Endodermal cell (in vitro differentiated cells): Measurements from ENCODE around the gene PLEKHA1. TPM values are rescaled to one million over a fixed set of nuclear protein-coding genes. Genes with fewer than 3 reads are reported as not detected.

ENCODE experiments used
- DNase-seq: peaks from one replicate; pipeline ENCODE4 v3.0.0-alpha.2; 2017
- H3K27ac ChIP-seq: 2 replicates; pipeline ENCODE4 v1.5.1; 2013; ENCODE audit warnings: mild to moderate bottlenecking, low read depth, low read length, moderate library complexity
- H3K27me3 ChIP-seq: 2 replicates; pipeline ENCODE4 v1.6.1; 2013; ENCODE audit warnings: mild to moderate bottlenecking, low read length, moderate library complexity; ENCODE audit not compliant: insufficient read depth, control insufficient read depth, poor library complexity, severe bottlenecking
- H3K36me3 ChIP-seq: 2 replicates; pipeline ENCODE4 v1.7.0; 2013; ENCODE audit warnings: mild to moderate bottlenecking, low read length, moderate library complexity; ENCODE audit not compliant: control insufficient read depth, insufficient read depth
- H3K4me1 ChIP-seq: one replicate; pipeline ENCODE4 v1.7.0; 2013; ENCODE audit warnings: low read length; ENCODE audit not compliant: control insufficient read depth, insufficient read depth
- H3K4me3 ChIP-seq: 2 replicates; pipeline ENCODE4 v1.5.1; 2013; ENCODE audit warnings: mild to moderate bottlenecking, low read length, moderate library complexity
- H3K9ac ChIP-seq: 2 replicates; pipeline ENCODE4 v1.6.1; 2013; ENCODE audit warnings: mild to moderate bottlenecking, low read length, moderate library complexity; ENCODE audit not compliant: poor library complexity, severe bottlenecking; ENCODE audit errors: extremely low read depth
- H3K9me3 ChIP-seq: 2 replicates; pipeline ENCODE4 v1.6.1; 2013; ENCODE audit warnings: mild to moderate bottlenecking, low read length, moderate library complexity; ENCODE audit not compliant: control insufficient read depth
- H3K27ac Mint-ChIP-seq: 2 replicates; pipeline ENCODE4 v1.8.0; 2020; ENCODE audit warnings: mixed read lengths
- H3K27me3 Mint-ChIP-seq: 2 replicates; pipeline ENCODE4 v1.8.0; 2021; ENCODE audit warnings: mild to moderate bottlenecking, mixed read lengths; ENCODE audit not compliant: insufficient read depth
- H3K36me3 Mint-ChIP-seq: 2 replicates; pipeline ENCODE4 v1.8.0; 2020; ENCODE audit warnings: low read depth, mixed read lengths
- H3K4me1 Mint-ChIP-seq: 2 replicates; pipeline ENCODE4 v1.8.0; 2020; ENCODE audit warnings: mixed read lengths
- H3K4me3 Mint-ChIP-seq: 2 replicates; pipeline ENCODE4 v1.8.0; 2020; ENCODE audit warnings: mild to moderate bottlenecking, moderate library complexity, mixed read lengths
- H3K9me3 Mint-ChIP-seq: 2 replicates; pipeline ENCODE4 v1.8.0; 2020; ENCODE audit warnings: mild to moderate bottlenecking, mixed read lengths
- CTCF ChIP-seq: fragments of 200-600 bp; sonication (generic); conservative IDR thresholded peaks from 2 replicates; pipeline ENCODE4 v1.5.0; 2021; ENCODE audit warnings: antibody characterized with exemption, mild to moderate bottlenecking
- WGBS, 2 experiments: methylation state at CpG; one replicate each; pipeline versions ENCODE4 v1.1.5 to v1.1.7; 2013; ENCODE audit warnings: missing lambda C conversion rate in 2 of 2, mixed read lengths in 1 of 2; ENCODE audit not compliant: insufficient coverage in 1 of 2, insufficient read length in 1 of 2; 5-methylcytosine and 5-hydroxymethylcytosine counted together
- total RNA-seq, 2 donors: library from RNA; stranded (reverse); fragmentation: NEBNext Ultra II Directional in 1 of 2; extraction: Animal tissue kit (Norgen Biotek cat#: 25700) in 1 of 2; gene quantifications; 2 replicates in 1 of 2; 3 replicates in 1 of 2; pipeline ENCODE4 v1.2.1, GENCODE V29; 2021

Gene PLEKHA1
- total RNA-seq, 2 donors from 2014 or later, result 29.6 to 49.0 TPM

- H3K9ac ChIP-seq, result no peak overlapping the region
- no peak for DNase-seq
- TF ChIP-seq CTCF, result no peak
- H3K4me3 ChIP-seq, result no peak overlapping the region
- Mint-ChIP-seq H3K27ac (no peak overlapping the region), H3K4me3 (no peak overlapping the region), H3K36me3 (peaks cover 3% of the 10 kb centered on the region), H3K9me3 (peaks cover 35% of the 10 kb centered on the region), H3K27me3 (peaks cover 2% of the 10 kb centered on the region), H3K4me1 (no peaks in the 10 kb centered on the region)
- H3K9me3 ChIP-seq, result peaks cover 20% of the 10 kb centered on the region
- no peaks in the 10 kb centered on the region for H3K27me3 ChIP-seq
- WGBS, 2 experiments, result 88 to 92% methylated on average over 3 to 4 of the region's 4 CpGs
- no peaks in the 10 kb centered on the region for H3K4me1 ChIP-seq
- no peak overlapping the region for H3K27ac ChIP-seq
- H3K36me3 ChIP-seq, result no peaks in the 10 kb centered on the region
These were observed 28.1 kb upstream of the PLEKHA1 start for GRCh38 chr10:122346326-122346950.

GRCh38 chr10:122347170-122347841 lies 27.2 kb upstream of the PLEKHA1 start:
- H3K36me3 Mint-ChIP-seq, result peaks cover 3% of the 10 kb centered on the region
- H3K27ac ChIP-seq, result no peak overlapping the region
- no peak overlapping the region for H3K9ac ChIP-seq
- 74 to 94% methylated on average over 5 to 8 of the region's 8 CpGs for WGBS, 2 experiments
- no peak overlapping the region for H3K4me3 Mint-ChIP-seq
- H3K27ac Mint-ChIP-seq, result no peak overlapping the region
- H3K36me3 ChIP-seq, result no peaks in the 10 kb centered on the region
- peaks cover 20% of the 10 kb centered on the region for H3K9me3 ChIP-seq
- no peaks in the 10 kb centered on the region for H3K27me3 ChIP-seq
- TF ChIP-seq CTCF, result no peak
- no peak for DNase-seq
- no peaks in the 10 kb centered on the region for H3K4me1 ChIP-seq
- no peaks in the 10 kb centered on the region for H3K4me1 Mint-ChIP-seq
- H3K4me3 ChIP-seq, result no peak overlapping the region
- peaks cover 2% of the 10 kb centered on the region for H3K27me3 Mint-ChIP-seq
- H3K9me3 Mint-ChIP-seq, result peaks cover 35% of the 10 kb centered on the region

- peaks cover 2% of the 10 kb centered on the region for H3K27me3 Mint-ChIP-seq
- peaks cover 3% of the 10 kb centered on the region for H3K36me3 Mint-ChIP-seq
- peaks cover 20% of the 10 kb centered on the region for H3K9me3 ChIP-seq
- H3K27ac ChIP-seq, result no peak overlapping the region
- no peak for TF ChIP-seq CTCF
- H3K4me3 ChIP-seq, result no peak overlapping the region
- DNase-seq, result no peak
- H3K9me3 Mint-ChIP-seq, result peaks cover 35% of the 10 kb centered on the region
- no peaks in the 10 kb centered on the region for H3K36me3 ChIP-seq
- no peaks in the 10 kb centered on the region for H3K27me3 ChIP-seq
- H3K9ac ChIP-seq, result no peak overlapping the region
- 93 to 95% methylated on average over 4 of the region's 4 CpGs for WGBS, 2 experiments
- peaks cover 2% of the 10 kb centered on the region for H3K4me1 Mint-ChIP-seq
- no peak overlapping the region for H3K4me3 Mint-ChIP-seq
- H3K27ac Mint-ChIP-seq, result no peak overlapping the region
- H3K4me1 ChIP-seq, result no peaks in the 10 kb centered on the region
These were observed 26.0 kb upstream of the PLEKHA1 start for GRCh38 chr10:122348512-122348911.
